Parathyroid adenoma (tissue), 2 donors: Measurements from ENCODE around the gene STAP2.

ENCODE experiments used
- H2AFZ ChIP-seq: fragments of 300-600 bp; sonication (generic); one replicate; pipeline ENCODE4 v1.7.0; 2017; ENCODE audit warnings: antibody characterized with exemption, mild to moderate bottlenecking
- H3K27ac ChIP-seq: fragments of 300-600 bp; sonication (generic); one replicate; pipeline ENCODE4 v1.7.0; 2017
- H3K27me3 ChIP-seq: fragments of 300-600 bp; sonication (generic); one replicate; pipeline ENCODE4 v1.7.0; 2017; ENCODE audit warnings: low read length; ENCODE audit not compliant: control insufficient read depth, insufficient read depth
- H3K36me3 ChIP-seq: fragments of 300-600 bp; sonication (generic); one replicate; pipeline ENCODE4 v1.7.0; 2017; ENCODE audit warnings: low read length; ENCODE audit not compliant: control insufficient read depth, insufficient read depth
- H3K4me1 ChIP-seq: fragments of 300-600 bp; sonication (generic); one replicate; pipeline ENCODE4 v1.7.0; 2017; ENCODE audit warnings: control low read depth
- H3K4me2 ChIP-seq: fragments of 300-600 bp; sonication (generic); one replicate; pipeline ENCODE4 v1.7.0; 2017; ENCODE audit warnings: low read length
- H3K4me3 ChIP-seq: fragments of 300-600 bp; sonication (generic); one replicate; pipeline ENCODE4 v1.7.0; 2017; ENCODE audit warnings: low read depth, low read length
- H3K79me2 ChIP-seq: fragments of 300-600 bp; sonication (generic); one replicate; pipeline ENCODE4 v1.7.0; 2017; ENCODE audit warnings: control low read depth
- H3K9ac ChIP-seq: fragments of 300-600 bp; sonication (generic); one replicate; pipeline ENCODE4 v1.7.0; 2017; ENCODE audit warnings: mild to moderate bottlenecking
- H3K9me3 ChIP-seq: fragments of 300-600 bp; sonication (generic); one replicate; pipeline ENCODE4 v1.7.0; 2017; ENCODE audit warnings: low read length; ENCODE audit not compliant: control insufficient read depth
- CTCF ChIP-seq: fragments of 300-600 bp; sonication (generic); IDR thresholded peaks from one replicate; pipeline ENCODE4 v1.7.0; 2017; ENCODE audit warnings: antibody characterized with exemption, mild to moderate bottlenecking
- donor health status: primary hyperparathyroidism.

The STAP2 gene

GRCh38 chr19:4305659-4306058 lies 33.0 kb downstream of the STAP2 start:
- no peak overlapping the region for H3K4me2 ChIP-seq
- H3K27ac ChIP-seq, result no peak overlapping the region
- H2AFZ ChIP-seq, result no peak overlapping the region
- H3K79me2 ChIP-seq, result no peaks in the 10 kb centered on the region
- H3K4me1 ChIP-seq, result no peaks in the 10 kb centered on the region
- no peak overlapping the region for H3K9ac ChIP-seq
- no peaks in the 10 kb centered on the region for H3K27me3 ChIP-seq
- no peaks in the 10 kb centered on the region for H3K9me3 ChIP-seq
- no peak overlapping the region for H3K4me3 ChIP-seq
- no peak for TF ChIP-seq CTCF
- H3K36me3 ChIP-seq, result no peaks in the 10 kb centered on the region

GRCh38 chr19:4305257-4305612 lies 33.4 kb downstream of the STAP2 start:
- TF ChIP-seq CTCF, result no peak
- no peaks in the 10 kb centered on the region for H3K4me1 ChIP-seq
- H3K27me3 ChIP-seq, result no peaks in the 10 kb centered on the region
- no peak overlapping the region for H3K9ac ChIP-seq
- no peak overlapping the region for H3K4me2 ChIP-seq
- H3K9me3 ChIP-seq, result no peaks in the 10 kb centered on the region
- no peak overlapping the region for H3K4me3 ChIP-seq
- no peak overlapping the region for H3K27ac ChIP-seq
- no peaks in the 10 kb centered on the region for H3K79me2 ChIP-seq
- no peak overlapping the region for H2AFZ ChIP-seq
- no peaks in the 10 kb centered on the region for H3K36me3 ChIP-seq

- Histone ChIP-seq H3K79me2 (no peaks in the 10 kb centered on the region), H3K4me3 (no peak within 1 kb of the TSS), H3K4me1 (no peaks in the 10 kb centered on the region), H3K27me3 (no peaks in the 10 kb centered on the region), H2AFZ (no peak within 1 kb of the TSS), H3K27ac (no peak within 1 kb of the TSS), H3K9me3 (no peaks in the 10 kb centered on the region), H3K36me3 (no peaks in the 10 kb centered on the region), H3K9ac (no peak within 1 kb of the TSS), H3K4me2 (no peak within 1 kb of the TSS)
- no peak for TF ChIP-seq CTCF
These were observed 33.9 kb downstream of the STAP2 start, which contains the start of gene FSD1 for GRCh38 chr19:4304538-4305256. TSS of gene FSD1 (plus strand) at chr19:4304598. CDS start at chr19:4304747, 149 bp downstream.

GRCh38 chr19:4303819-4304537 lies 34.6 kb downstream of the STAP2 start:
- Histone ChIP-seq H3K79me2 (no peaks in the 10 kb centered on the region), H3K4me1 (no peaks in the 10 kb centered on the region), H3K4me2 (no peak overlapping the region), H3K4me3 (no peak overlapping the region), H3K9ac (no peak overlapping the region), H3K36me3 (no peaks in the 10 kb centered on the region), H3K9me3 (no peaks in the 10 kb centered on the region), H3K27ac (no peak overlapping the region), H3K27me3 (no peaks in the 10 kb centered on the region), H2AFZ (no peak overlapping the region)
- no peak for TF ChIP-seq CTCF
